HCT116 (cell line): ENCODE data around the gene PHF8. TPM values are rescaled to one million over a fixed set of nuclear protein-coding genes. Genes with fewer than 3 reads are reported as not detected.

Source experiments
- ATAC-seq: fragments of 200-7000 bp; cut with Tn5 transposase; 2 replicates; pipeline ENCODE4 v1.9.1; 2020; ENCODE audit warnings: mild to moderate bottlenecking, moderate library complexity
- BruUV-seq: library from RNA; stranded (reverse); fragments of 400-500 nt; replicated peaks from 2 replicates; lab custom pipeline; 2021; lab: Mats Ljungman, UMichigan
- CTCF ChIA-PET: fragments of 300-600 bp; sonication (Branson Sonifier 250); formaldehyde crosslinking; loops from one replicate; lab custom pipeline; 2021; ENCODE audit warnings: antibody characterized with exemption; lab: Charles Lee
- POLR2A ChIA-PET: fragments of 300-600, 350-600 bp; sonication (Branson Sonifier 250); formaldehyde crosslinking; loops from one replicate; lab custom pipeline; 2021; ENCODE audit warnings: antibody characterized with exemption; lab: Charles Lee
- RAD21 ChIA-PET, 2 experiments: fragments of 300-600 bp; sonication (Branson Sonifier 250); formaldehyde crosslinking; loops; one replicate each; lab custom pipeline; 2023; ENCODE audit warnings: low total read pairs in 2 of 2; ENCODE audit not compliant: uncharacterized antibody in 2 of 2, unreplicated experiment in 2 of 2, low non-redundant PET in 1 of 2; lab: Charles Lee
- DNase-seq: peaks from one replicate; pipeline ENCODE4 v3.0.0-alpha.2; 2010; ENCODE audit warnings: low read depth, low spot score
- H2AFZ ChIP-seq: fragments of 200-600 bp; shearing (Covaris generic), sonication (generic); 2 replicates; pipeline ENCODE4 v1.6.1; 2017; ENCODE audit warnings: low read depth, mixed run types, mixed read lengths, antibody characterized with exemption, low read length; ENCODE audit not compliant: poor library complexity, severe bottlenecking
- H3K27ac ChIP-seq: 2 replicates; pipeline ENCODE4 v1.5.1; 2012; ENCODE audit warnings: low read depth, low read length
- H3K27me3 ChIP-seq: fragments of 200-600 bp; sonication (generic); 2 replicates; pipeline ENCODE4 v1.6.1; 2016; ENCODE audit warnings: mixed run types, low read length, mixed read lengths; ENCODE audit not compliant: insufficient read depth
- H3K36me3 ChIP-seq, 2 experiments: fragments of 200-500 bp in 1 of 2; fragments of 200-600 bp in 1 of 2; sonication (Bioruptor generic) in 1 of 2; sonication (generic) in 1 of 2; 2 replicates each; pipeline versions ENCODE4 v1.5.1 to v1.6.1; 2014 to 2016; ENCODE audit warnings: low read length in 2 of 2, inconsistent platforms in 1 of 2, mixed read lengths in 1 of 2, mixed run types in 1 of 2; ENCODE audit not compliant: insufficient read depth in 2 of 2, control insufficient read depth in 1 of 2
- H3K4me1 ChIP-seq, 2 experiments: fragments of 200-600 bp in 1 of 2; sonication (generic) in 1 of 2; 2 replicates each; pipeline versions ENCODE4 v1.5.1 to v1.6.1; 2012 to 2017; ENCODE audit warnings: low read length in 2 of 2, inconsistent platforms in 1 of 2, mild to moderate bottlenecking in 1 of 2, mixed read lengths in 1 of 2, mixed run types in 1 of 2, moderate library complexity in 1 of 2; ENCODE audit not compliant: insufficient read depth in 2 of 2, control insufficient read depth in 1 of 2
- H3K4me2 ChIP-seq: fragments of 200-600 bp; sonication (generic); 2 replicates; pipeline ENCODE4 v1.6.1; 2017; ENCODE audit warnings: mixed run types, low read length, mixed read lengths
- H3K4me3 ChIP-seq, 2 experiments: fragments of 200-600 bp in 1 of 2; sonication (generic) in 1 of 2; replicated peaks in 1 of 2; 2 replicates each; pipeline ENCODE4 v1.5.1; 2011 to 2016; ENCODE audit warnings: low read length in 2 of 2, control low read depth in 1 of 2, low read depth in 1 of 2, mild to moderate bottlenecking in 1 of 2, mixed read lengths in 1 of 2, mixed run types in 1 of 2
- H3K79me2 ChIP-seq: fragments of 200-600 bp; sonication (generic); 2 replicates; pipeline ENCODE4 v1.6.1; 2017; ENCODE audit warnings: mild to moderate bottlenecking, mixed run types, low read length, moderate library complexity, mixed read lengths; ENCODE audit not compliant: insufficient read depth
- H3K9ac ChIP-seq: fragments of 200-600 bp; sonication (generic); 2 replicates; pipeline ENCODE4 v1.6.1; 2016; ENCODE audit warnings: low read length, mixed read lengths
- H3K9me2 ChIP-seq: fragments of 200-600 bp; sonication (generic), shearing (Covaris generic); 2 replicates; pipeline ENCODE4 v1.6.1; 2017; ENCODE audit warnings: mixed run types, mild to moderate bottlenecking, moderate library complexity; ENCODE audit not compliant: insufficient read depth
- H3K9me3 ChIP-seq, 2 experiments: fragments of 200-500 bp in 1 of 2; fragments of 200-600 bp in 1 of 2; sonication (Bioruptor generic) in 1 of 2; sonication (generic) in 1 of 2; 2 replicates each; pipeline ENCODE4 v1.6.1; 2014 to 2017; ENCODE audit warnings: low read length in 2 of 2, mixed read lengths in 2 of 2, inconsistent platforms in 1 of 2, low read depth in 1 of 2, mild to moderate bottlenecking in 1 of 2, mixed run types in 1 of 2, moderate library complexity in 1 of 2; ENCODE audit not compliant: control insufficient read depth in 1 of 2, insufficient read depth in 1 of 2
- H4K20me1 ChIP-seq: fragments of 200-600 bp; sonication (generic), shearing (Covaris generic); 2 replicates; pipeline ENCODE4 v1.6.1; 2017; ENCODE audit warnings: mixed run types, mild to moderate bottlenecking, moderate library complexity; ENCODE audit not compliant: insufficient read depth
- CBX3 ChIP-seq: IDR thresholded peaks from 2 replicates; pipeline ENCODE4 v1.6.1; 2012; ENCODE audit warnings: low read depth
- CEBPB ChIP-seq: IDR thresholded peaks from 2 replicates; pipeline ENCODE4 v1.6.1; 2012; ENCODE audit warnings: low read depth
- EGR1 ChIP-seq: IDR thresholded peaks from 2 replicates; pipeline ENCODE4 v1.6.1; 2012; ENCODE audit warnings: low read depth
- ELF1 ChIP-seq: IDR thresholded peaks from 2 replicates; pipeline ENCODE4 v1.6.1; 2012; ENCODE audit warnings: low read depth, borderline replicate concordance
- EZH2phosphoT487 ChIP-seq: fragments of 200-600 bp; IDR thresholded peaks from 2 replicates; pipeline ENCODE4 v1.6.1; 2018; ENCODE audit warnings: antibody characterized with exemption, borderline replicate concordance
- FOSL1 ChIP-seq: IDR thresholded peaks from 2 replicates; pipeline ENCODE4 v1.6.1; 2012; ENCODE audit warnings: low read depth
- RAD21 ChIP-seq: IDR thresholded peaks from 2 replicates; pipeline ENCODE4 v1.6.1; 2012; ENCODE audit warnings: low read depth, mild to moderate bottlenecking
- SIN3A ChIP-seq: IDR thresholded peaks from 2 replicates; pipeline ENCODE4 v1.6.1; 2012; ENCODE audit warnings: low read depth
- SP1 ChIP-seq: IDR thresholded peaks from 2 replicates; pipeline ENCODE4 v1.6.1; 2012; ENCODE audit warnings: low read depth
- SRF ChIP-seq: IDR thresholded peaks from 2 replicates; pipeline ENCODE4 v1.6.1; 2012; ENCODE audit warnings: low read depth
- YY1 ChIP-seq: IDR thresholded peaks from 2 replicates; pipeline ENCODE4 v1.6.1; 2011; ENCODE audit warnings: low read length, low read depth, moderate library complexity, mild to moderate bottlenecking; ENCODE audit not compliant: insufficient replicate concordance; ENCODE audit errors: extremely low read depth
- ZFX ChIP-seq: fragments of 450-650 bp; IDR thresholded peaks from 2 replicates; pipeline ENCODE4 v1.6.1; 2017
- ZNF274 ChIP-seq: fragments of 200-500 bp; sonication (Bioruptor generic); IDR thresholded peaks from 2 replicates; pipeline ENCODE4 v1.6.1; 2014; ENCODE audit warnings: mild to moderate bottlenecking, low read depth, low read length, inconsistent platforms
- intact Hi-C: fragments of 100-400 bp; cut with micrococcal nuclease; formaldehyde crosslinking; loops from 2 replicates; pipeline ENCODE4 v1.10.0; 2022
- total RNA-seq: library from RNA; stranded (reverse); gene quantifications from one replicate; pipeline ENCODE4 v1.2.1, GENCODE V29; 2021; ENCODE audit not compliant: unreplicated experiment
- TF ChIP-seq, protein P1 (sequence below): IDR thresholded peaks from 2 replicates; pipeline ENCODE4 v1.6.1; 2012; ENCODE audit warnings: low read depth
- TF ChIP-seq, protein P2 (sequence below): IDR thresholded peaks from 2 replicates; pipeline ENCODE4 v1.6.1; 2012
- TF ChIP-seq, protein P3 (sequence below): IDR thresholded peaks from 2 replicates; pipeline ENCODE4 v1.6.1; 2012

Gene PHF8
- total RNA-seq, 1 experiment from 2014 or later, result 28.0 TPM

DNA sequence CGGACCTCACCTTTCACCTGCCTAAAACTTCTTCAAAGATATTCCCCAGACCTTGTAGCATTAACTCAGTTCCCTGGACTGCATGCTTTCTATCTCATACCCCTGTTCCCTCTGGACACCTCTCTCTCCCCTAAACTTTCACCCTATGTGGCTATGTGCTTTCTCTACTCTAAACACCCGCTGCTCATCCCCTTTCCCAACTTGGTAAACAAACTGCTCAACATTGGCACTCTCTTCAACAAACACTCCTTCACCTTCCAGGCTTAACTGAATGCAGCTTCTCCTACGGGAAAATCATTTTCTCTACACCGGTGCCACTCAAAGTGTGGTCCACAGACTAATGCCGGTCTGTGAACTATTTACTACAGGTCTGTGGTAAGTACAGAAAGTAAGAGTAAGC is 19.9 kb downstream of the PHF8 start (continued):
- TF ChIP-seq YY1 (no peak), ZFX (no peak), CBX3 (no peak), SP1 (no peak), SIN3A (no peak), FOSL1 (no peak), ELF1 (no peak), SRF (no peak), CEBPB (no peak), RAD21 (no peak), EZH2phosphoT487 (no peak)
- TF ChIP-seq, protein P1, sequence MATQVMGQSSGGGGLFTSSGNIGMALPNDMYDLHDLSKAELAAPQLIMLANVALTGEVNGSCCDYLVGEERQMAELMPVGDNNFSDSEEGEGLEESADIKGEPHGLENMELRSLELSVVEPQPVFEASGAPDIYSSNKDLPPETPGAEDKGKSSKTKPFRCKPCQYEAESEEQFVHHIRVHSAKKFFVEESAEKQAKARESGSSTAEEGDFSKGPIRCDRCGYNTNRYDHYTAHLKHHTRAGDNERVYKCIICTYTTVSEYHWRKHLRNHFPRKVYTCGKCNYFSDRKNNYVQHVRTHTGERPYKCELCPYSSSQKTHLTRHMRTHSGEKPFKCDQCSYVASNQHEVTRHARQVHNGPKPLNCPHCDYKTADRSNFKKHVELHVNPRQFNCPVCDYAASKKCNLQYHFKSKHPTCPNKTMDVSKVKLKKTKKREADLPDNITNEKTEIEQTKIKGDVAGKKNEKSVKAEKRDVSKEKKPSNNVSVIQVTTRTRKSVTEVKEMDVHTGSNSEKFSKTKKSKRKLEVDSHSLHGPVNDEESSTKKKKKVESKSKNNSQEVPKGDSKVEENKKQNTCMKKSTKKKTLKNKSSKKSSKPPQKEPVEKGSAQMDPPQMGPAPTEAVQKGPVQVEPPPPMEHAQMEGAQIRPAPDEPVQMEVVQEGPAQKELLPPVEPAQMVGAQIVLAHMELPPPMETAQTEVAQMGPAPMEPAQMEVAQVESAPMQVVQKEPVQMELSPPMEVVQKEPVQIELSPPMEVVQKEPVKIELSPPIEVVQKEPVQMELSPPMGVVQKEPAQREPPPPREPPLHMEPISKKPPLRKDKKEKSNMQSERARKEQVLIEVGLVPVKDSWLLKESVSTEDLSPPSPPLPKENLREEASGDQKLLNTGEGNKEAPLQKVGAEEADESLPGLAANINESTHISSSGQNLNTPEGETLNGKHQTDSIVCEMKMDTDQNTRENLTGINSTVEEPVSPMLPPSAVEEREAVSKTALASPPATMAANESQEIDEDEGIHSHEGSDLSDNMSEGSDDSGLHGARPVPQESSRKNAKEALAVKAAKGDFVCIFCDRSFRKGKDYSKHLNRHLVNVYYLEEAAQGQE, result no peak
- TF ChIP-seq, protein P2, sequence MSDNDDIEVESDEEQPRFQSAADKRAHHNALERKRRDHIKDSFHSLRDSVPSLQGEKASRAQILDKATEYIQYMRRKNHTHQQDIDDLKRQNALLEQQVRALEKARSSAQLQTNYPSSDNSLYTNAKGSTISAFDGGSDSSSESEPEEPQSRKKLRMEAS, result no peak

DNA sequence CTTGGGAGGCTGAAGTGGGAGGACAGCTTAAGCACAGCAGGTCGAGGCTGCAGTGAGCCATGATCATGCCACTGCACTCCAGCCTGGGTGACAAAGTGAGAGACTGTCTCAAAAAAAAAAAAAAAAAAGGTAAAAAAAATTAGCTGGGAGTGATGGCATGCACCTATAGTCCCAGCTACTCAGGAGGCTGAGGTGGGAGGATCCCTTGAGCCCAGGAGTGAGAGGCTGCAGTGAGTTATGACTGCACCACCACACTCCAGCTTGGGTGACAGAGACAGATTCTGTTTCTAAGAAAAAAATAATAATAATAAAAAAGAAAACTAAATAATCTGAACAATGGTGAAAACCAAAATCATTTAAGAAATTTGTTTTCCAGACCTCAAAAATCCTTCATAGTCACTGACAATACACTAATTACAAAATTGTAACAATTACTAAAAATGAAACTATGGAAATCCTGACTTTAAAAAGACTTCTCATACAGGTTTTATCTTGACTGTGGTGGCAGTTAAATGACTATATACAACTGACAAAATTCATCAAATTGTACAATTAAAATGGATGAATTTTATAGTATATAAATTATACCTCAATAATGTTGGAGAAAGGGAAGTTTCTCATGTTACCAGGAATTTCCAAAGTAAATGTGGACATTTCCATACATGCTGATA is 31.3 kb downstream of the PHF8 start:
- Histone ChIP-seq H3K36me3 (no peaks in the 10 kb centered on the region; a peak in 1 of 4 replicates), H3K4me1 (no peaks in the 10 kb centered on the region), H3K4me3 (no peak overlapping the region), H3K79me2 (no peaks in the 10 kb centered on the region), H3K9ac (no peak overlapping the region), H4K20me1 (no peaks in the 10 kb centered on the region), H3K27ac (no peak overlapping the region), H3K9me3 (no peaks in the 10 kb centered on the region), H3K27me3 (no peaks in the 10 kb centered on the region), H3K9me2 (no peaks in the 10 kb centered on the region), H3K4me2 (no peak overlapping the region), H2AFZ (no peak overlapping the region)
- DNase-seq, result no peak
- intact Hi-C loops, result no loop called here
- ChIA-PET RAD21 (no interaction called here), CTCF (no interaction called here), POLR2A (no interaction called here)
- BruUV-seq, result no TSS peak
- no peak for ATAC-seq
- TF ChIP-seq ZNF274 (no peak), ELF1 (no peak), EGR1 (no peak)
- TF ChIP-seq, protein P1, result no peak
- TF ChIP-seq, protein P2, result no peak
- TF ChIP-seq, protein P3, sequence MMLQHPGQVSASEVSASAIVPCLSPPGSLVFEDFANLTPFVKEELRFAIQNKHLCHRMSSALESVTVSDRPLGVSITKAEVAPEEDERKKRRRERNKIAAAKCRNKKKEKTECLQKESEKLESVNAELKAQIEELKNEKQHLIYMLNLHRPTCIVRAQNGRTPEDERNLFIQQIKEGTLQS, result no peak
